ENCODE measurements around the gene DHRS3.
"Not testable (repeated sequence)": the region's sequence is repeated elsewhere in the genome, so short reads cannot be mapped to it uniquely, and the experiment has no call there.

Gene DHRS3

GRCh38 chr1:12565966-12566352, 52.1 kb downstream of the DHRS3 start:
- in situ Hi-C loops (cut with HindIII; ENCODE audit: low sequenced_read_pairs), result no loop called here
- DNase-seq (ENCODE audit: low read depth), result no peak

GRCh38 chr1:12565094-12565965, 52.7 kb downstream of the DHRS3 start:
- H3K4me3 ChIP-seq (ENCODE audit: low read depth, low read length), result no peak overlapping the region
- no peak for TF ChIP-seq CTCF (IDR thresholded peaks at IDR 0.05; ENCODE audit: low read depth, low read length, missing control alignments)
- DNase-seq (ENCODE audit: low read depth), result no peak
- in situ Hi-C loops (cut with HindIII; ENCODE audit: low sequenced_read_pairs), result no loop called here

More at GRCh38 chr1:12565966-12566352, 52.1 kb downstream of the DHRS3 start:
- H3K4me3 ChIP-seq (ENCODE audit: low read depth, low read length), result no peak overlapping the region
- TF ChIP-seq CTCF (IDR thresholded peaks at IDR 0.05; ENCODE audit: low read depth, low read length, missing control alignments), result no peak

- DNase-seq (ENCODE audit: low read depth); in situ Hi-C loops (cut with HindIII; ENCODE audit: low sequenced_read_pairs); H3K4me3 ChIP-seq (ENCODE audit: low read depth, low read length): not testable (repeated sequence)
Measured at GRCh38 chr1:12564251-12564650, 53.8 kb downstream of the DHRS3 start.

- no peak for TF ChIP-seq CTCF (IDR thresholded peaks at IDR 0.05; ENCODE audit: low read depth, low read length, missing control alignments)
- in situ Hi-C loops (cut with HindIII; ENCODE audit: low sequenced_read_pairs), result no loop called here
- H3K4me3 ChIP-seq (ENCODE audit: low read depth, low read length), result no peak overlapping the region
- no peak for DNase-seq (ENCODE audit: low read depth)
Measured at GRCh38 chr1:12562955-12563576, 54.9 kb downstream of the DHRS3 start.

- in situ Hi-C loops (cut with HindIII; ENCODE audit: low sequenced_read_pairs), result no loop called here
- no peak for TF ChIP-seq CTCF (IDR thresholded peaks at IDR 0.05; ENCODE audit: low read depth, low read length, missing control alignments)
- DNase-seq (ENCODE audit: low read depth), result no peak
- no peak overlapping the region for H3K4me3 ChIP-seq (ENCODE audit: low read depth, low read length)
Measured at GRCh38 chr1:12561121-12561520, 56.9 kb downstream of the DHRS3 start.

GRCh38 chr1:12556957-12557935, 60.8 kb downstream of the DHRS3 start:
- no peak overlapping the region for H3K4me3 ChIP-seq (ENCODE audit: low read depth, low read length)
- in situ Hi-C loops (cut with HindIII; ENCODE audit: low sequenced_read_pairs), result no loop called here
- no peak for TF ChIP-seq CTCF (IDR thresholded peaks at IDR 0.05; ENCODE audit: low read depth, low read length, missing control alignments)
- no peak for DNase-seq (ENCODE audit: low read depth)

Data from astrocyte of the cerebellum (primary cell).